ENCODE results near the gene SLC1A2.

DNA sequence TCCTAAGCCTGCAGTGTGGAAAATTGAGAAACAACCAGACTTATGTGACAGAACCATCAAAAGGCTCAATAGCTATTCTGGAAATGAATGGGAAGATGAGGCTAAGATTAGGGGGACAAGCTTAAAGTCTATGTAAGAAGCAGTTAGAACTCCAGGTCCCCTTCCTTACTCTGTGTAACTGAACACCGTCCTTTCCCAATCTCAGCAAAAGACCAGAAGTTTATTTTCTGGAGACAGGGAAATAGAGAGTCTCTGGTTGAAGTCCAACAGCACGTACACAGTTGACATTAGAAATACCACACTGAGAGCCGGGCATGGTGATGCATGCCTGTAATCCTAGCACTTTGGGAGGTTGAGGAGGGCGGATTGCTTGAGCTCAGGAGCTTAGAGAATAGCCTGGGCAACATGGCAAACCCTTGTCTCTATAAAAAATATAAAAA is 186.4 kb downstream of the SLC1A2 start:
- TF ChIP-seq, protein P1, sequence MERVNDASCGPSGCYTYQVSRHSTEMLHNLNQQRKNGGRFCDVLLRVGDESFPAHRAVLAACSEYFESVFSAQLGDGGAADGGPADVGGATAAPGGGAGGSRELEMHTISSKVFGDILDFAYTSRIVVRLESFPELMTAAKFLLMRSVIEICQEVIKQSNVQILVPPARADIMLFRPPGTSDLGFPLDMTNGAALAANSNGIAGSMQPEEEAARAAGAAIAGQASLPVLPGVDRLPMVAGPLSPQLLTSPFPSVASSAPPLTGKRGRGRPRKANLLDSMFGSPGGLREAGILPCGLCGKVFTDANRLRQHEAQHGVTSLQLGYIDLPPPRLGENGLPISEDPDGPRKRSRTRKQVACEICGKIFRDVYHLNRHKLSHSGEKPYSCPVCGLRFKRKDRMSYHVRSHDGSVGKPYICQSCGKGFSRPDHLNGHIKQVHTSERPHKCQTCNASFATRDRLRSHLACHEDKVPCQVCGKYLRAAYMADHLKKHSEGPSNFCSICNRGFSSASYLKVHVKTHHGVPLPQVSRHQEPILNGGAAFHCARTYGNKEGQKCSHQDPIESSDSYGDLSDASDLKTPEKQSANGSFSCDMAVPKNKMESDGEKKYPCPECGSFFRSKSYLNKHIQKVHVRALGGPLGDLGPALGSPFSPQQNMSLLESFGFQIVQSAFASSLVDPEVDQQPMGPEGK (CRISPR knock-in tag; IDR thresholded peaks at IDR 0.05; ENCODE audit: borderline replicate concordance): no peak
- TF ChIP-seq POU6F1 (CRISPR knock-in tag; IDR thresholded peaks at IDR 0.05; ENCODE audit: borderline replicate concordance, low read depth) (no peak), TCF4 (CRISPR knock-in tag; IDR thresholded peaks at IDR 0.05; ENCODE audit: borderline replicate concordance) (no peak), ZNF565 (CRISPR knock-in tag; conservative IDR thresholded peaks at IDR 0.05; ENCODE audit: low read depth) (no peak), ARNTL (CRISPR knock-in tag; IDR thresholded peaks at IDR 0.05; ENCODE audit: borderline replicate concordance, low read depth) (no peak), ESRRG (CRISPR knock-in tag; IDR thresholded peaks at IDR 0.05) (no peak), RARB (CRISPR knock-in tag; IDR thresholded peaks at IDR 0.05) (no peak), SNAI2 (CRISPR knock-in tag; IDR thresholded peaks at IDR 0.05) (no peak), ZFP3 (CRISPR knock-in tag; IDR thresholded peaks at IDR 0.05) (no peak), OSR1 (CRISPR knock-in tag; IDR thresholded peaks at IDR 0.05) (no peak), BACH2 (CRISPR knock-in tag; IDR thresholded peaks at IDR 0.05; ENCODE audit: borderline replicate concordance) (no peak), ZNF70 (CRISPR knock-in tag; IDR thresholded peaks at IDR 0.05) (no peak)

All from SK-N-SH treated with all-trans-retinoic acid at 6 μM for 48 hours (cell line).